ENCODE data around the gene C1orf167.

C1orf167 gene, protein sequence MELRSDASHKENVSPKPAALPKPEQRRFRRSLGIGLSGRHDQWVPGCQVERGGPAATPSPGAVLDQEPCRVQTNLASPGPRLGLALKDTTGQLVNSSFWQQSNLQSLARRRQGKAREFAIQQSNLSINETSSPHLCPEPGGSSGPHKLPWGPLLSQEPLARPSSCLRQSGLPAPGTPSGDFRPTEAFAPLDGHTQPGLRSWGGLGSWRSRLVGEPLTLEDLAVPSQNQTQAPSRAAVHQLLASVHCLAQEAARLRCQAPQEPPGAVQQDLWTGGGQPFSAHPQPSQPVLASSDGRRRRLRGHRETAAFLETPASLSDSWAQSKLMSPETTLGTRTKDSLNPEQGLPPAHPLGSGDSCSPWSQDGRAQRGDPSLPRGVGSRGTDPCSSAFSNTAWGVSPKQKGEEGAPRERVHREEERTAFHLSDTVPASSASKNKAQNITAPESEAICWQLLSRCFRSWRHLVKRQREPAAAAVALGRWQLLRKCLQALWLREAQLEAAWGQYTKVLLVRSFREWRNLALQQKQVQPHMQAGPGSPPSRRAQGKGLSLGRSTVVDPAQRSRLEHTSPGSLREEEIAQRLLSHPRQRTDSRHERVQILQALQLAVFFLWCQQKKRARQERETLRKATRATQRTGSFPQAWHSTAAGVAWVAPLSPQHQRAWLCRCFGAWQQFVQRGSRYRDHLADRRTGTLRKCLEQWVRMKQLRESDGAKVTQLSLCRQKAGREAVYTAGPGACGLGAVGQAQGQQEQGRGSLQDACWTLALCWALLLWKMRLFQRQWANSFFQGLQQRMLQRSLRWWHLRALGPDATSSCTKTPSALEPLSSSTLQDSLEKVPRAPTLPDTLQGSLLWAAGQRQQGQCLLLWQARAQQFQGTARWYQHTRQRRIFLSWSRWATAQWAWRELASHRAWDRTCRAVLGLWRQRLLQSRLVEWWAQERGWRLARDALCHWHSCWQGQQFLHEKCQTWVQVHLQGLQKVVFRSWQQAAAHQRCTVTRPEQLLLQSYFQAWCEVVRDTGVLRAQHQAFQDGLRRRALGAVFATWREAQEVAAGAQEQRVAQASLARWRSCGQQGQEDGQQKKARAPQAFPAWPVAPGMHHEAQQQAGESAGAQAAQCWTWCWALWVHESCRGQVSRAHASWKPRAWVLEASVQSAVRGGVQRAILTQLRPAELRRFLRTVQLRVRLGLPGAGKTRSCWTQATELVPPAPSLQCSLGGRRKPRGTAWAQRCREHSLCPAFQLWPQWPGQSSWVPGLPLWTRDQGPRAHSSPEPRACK (N-terminal part only)

DNA sequence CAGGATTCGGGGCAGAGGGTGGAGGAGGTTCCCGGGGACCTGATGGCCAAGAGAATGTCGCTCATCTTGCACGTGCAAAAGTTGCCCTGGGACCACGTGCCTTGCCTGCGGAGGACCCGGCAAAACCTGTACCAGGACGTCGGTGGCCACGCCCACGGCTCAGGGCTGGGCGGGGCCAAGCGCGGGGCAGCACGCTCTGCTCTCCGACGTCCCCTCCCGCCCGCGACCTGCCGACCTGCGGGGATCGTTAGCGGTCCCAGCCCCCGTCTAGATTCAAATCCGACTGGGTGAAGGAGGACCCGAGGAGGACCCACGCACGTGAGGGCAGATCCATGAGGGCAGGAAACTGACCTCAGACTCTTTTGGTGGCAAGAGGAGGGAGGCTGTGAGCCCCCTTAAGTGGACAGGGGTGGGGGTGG lies at the start of gene C1orf167:
TSS of gene C1orf167 (plus strand) at position 206 of the 419 bp plus-strand sequence. CDS start 2,208 bp downstream, outside the sequence.
- DNase-seq, result no peak

DNA sequence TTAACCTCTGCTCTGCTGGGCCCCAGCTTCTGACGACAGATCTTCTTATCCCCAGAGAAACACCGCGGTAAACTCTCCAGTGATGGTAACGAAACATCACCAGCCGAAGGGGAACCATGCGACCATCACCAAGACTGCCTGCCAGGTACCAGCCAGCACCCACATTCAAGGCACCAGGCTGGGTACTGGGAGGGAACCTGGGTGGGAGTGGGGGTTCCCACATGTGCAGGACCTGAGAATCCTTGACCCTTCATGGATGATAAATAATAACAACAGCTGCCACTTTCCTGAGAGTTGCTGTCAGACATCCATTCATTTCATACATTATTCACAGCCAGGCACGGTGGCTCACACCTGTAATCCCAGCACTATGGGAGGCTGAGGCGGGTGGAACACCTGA lies 49.7 kb upstream of the C1orf167 start:
- DNase-seq, result no peak

DNA sequence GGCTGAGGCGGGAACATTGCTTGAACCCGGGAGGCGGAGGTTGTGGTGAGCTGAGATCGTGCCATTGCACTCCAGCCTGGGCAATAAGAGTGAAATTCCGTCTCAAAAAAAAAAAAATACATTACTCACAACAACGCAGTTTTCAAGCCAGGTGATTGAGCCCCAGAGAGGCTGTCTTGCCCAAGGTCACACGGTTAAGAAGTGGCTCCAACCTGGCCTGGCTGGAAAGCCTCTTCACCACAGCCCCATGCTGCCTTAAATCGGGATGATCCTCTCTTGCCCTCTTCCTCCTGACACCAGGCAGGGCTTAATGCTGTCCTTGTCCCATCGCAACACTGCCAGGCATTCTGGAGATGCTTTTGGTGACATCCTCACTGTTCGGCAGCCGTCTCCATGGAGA lies 48.9 kb upstream of the C1orf167 start:
- no peak for DNase-seq

DNA sequence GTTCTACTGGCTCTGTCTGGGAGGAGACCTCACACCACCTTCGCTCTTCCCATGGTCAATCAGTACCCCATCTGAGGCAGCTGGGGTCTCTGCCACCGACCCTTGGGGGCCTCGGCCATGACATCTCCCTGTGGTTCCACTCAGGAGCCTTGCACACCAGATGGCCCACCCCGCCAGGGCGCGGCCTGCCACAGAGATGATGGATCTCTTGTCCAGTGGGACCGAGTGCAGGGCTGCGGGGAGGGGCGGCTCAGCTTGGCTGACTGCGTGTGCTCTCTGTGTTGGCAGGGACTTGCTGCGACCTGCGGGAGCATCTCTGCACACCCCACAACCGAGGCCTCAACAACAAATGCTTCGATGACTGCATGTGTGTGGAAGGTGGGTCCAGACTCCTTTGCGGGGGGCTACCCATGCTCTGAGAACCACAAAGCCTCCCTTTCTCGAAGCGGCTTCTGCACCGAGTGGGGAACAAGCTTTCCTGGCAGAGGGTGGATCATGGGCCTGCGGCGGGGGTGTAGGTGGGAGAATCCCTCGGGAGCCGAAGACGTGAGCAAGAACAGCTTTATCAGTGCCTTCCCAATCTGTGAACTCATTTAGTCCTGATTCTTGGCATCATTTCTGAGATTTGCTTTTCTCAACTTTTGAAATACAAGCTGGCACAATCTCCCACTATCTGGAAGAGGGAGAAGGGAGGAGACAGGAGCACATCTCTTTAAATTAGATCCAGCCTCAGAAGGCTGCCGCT lies 47.0 kb upstream of the C1orf167 start:
- DNase-seq, result no peak

DNA sequence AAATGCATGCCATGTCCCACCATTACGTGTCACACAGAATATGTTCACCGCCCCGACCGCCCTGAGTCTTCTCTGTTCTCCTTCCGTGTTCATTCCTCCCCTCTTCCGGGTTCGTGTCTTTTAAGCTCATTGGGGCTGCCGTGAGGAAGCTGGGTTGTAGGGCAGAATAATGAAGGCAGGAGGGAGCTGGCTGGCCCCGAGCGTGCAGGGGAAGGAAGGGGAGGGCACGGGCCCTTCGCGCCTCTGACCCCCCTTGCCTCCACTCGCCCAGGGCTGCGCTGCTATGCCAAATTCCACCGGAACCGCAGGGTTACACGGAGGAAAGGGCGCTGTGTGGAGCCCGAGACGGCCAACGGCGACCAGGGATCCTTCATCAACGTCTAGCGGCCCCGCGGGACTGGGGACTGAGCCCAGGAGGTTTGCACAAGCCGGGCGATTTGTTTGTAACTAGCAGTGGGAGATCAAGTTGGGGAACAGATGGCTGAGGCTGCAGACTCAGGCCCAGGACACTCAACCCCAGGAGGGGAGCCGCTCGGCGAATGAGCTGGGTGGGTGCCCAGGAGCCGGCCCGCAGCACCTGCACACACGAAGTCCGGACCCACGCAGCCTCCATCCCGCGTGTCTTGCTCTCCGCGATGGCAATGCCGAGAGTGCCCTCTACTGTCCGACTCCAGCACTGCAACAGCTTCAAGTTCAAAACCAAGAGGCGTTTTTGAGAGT lies 42.5 kb upstream of the C1orf167 start:
- DNase-seq, result no peak

DNA sequence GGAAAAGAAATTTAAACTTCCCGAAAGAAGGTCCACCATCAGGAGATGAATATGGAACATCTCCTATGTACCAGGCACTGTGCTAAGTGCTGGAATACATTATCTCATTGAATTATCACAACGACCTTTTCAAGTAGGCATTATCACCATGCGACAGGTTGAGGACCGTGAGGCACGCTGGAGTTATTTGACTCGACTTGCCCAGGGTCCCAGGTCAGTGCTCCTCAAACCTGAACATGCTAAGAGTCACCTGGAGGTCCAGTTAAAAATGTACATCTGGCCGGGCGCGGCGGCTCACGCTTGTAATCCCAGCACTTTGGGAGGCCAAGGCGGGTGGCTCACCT lies 42.0 kb upstream of the C1orf167 start:
- DNase-seq, result no peak

DNA sequence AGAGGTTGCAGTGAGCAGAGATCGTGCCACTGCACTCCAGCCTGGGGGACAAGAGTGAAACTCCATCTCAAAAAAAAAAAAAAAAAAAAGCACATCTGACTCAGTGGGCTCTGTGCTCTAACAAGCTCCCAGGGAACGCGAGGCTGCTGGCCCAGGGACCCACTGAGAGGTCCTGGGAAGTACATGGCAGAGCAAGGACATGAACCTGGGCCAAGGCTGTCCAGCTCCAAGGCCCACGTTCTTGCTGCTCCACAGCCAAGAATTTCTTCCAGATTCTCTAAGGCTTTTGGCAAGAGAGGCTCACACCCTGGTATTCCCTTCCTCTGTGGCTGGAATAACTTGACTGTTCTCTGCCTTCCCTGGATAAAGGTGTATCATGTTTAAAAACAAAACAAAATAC lies 41.5 kb upstream of the C1orf167 start:
- no peak for DNase-seq

DNA sequence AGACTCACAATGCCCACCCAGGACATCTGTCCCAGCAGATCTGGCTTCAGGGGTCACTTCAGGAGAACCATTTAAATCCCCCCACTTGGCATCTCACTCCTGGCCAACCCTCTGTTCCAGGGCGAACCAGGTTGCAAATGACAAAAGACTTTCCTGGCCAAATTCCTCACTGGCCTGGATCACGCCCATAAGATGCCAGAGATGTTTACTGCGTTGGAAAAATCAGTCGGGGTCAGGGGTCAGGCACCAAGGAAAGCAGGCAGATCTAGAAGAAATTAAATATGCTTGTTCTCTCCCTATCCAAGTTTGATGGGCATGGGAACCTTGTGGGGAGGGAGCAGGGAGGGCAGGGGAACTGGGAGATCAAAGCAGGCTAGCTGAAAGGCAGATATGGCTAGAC lies 40.7 kb upstream of the C1orf167 start:
- no peak for DNase-seq

DNA sequence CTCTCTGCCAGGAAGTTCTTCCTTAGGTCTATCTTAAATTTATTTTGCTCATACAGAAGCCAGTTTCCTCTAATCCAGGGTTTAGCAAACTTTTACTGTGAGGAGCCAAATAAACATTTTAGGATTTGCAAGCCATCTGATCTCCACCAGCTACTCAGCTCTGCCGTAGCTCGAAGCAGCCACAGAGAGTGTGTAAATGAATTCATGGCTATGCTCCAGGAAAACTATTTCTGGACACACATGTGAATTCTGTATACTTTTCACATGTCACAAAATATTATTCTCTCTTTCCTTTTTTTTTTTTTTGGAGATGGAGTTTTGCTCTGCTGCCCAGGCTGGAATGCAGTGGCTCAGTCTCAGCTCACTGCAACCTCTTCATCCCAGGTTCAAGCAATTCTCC lies 39.5 kb upstream of the C1orf167 start:
- no peak for DNase-seq

DNA sequence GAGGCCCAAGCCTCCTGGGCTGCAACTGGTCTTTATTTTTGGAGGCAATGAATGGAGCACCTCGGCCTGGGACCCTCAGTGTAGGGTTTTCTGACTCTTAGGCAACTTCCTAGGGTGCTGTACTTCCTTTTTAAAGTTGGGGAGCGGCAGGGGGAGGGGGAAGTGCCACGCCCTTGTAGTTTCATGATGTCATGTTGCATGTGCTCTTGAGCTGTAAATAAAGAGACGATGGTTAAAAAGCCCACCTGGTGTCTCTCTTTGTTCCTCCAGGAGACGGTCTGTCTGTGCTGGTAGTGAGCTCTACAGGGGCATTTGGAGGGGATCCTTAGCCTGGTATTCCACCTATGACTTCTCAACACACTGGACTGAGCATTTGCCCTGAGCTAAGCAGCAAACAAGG lies 36.4 kb upstream of the C1orf167 start:
- DNase-seq, result no peak

DNA sequence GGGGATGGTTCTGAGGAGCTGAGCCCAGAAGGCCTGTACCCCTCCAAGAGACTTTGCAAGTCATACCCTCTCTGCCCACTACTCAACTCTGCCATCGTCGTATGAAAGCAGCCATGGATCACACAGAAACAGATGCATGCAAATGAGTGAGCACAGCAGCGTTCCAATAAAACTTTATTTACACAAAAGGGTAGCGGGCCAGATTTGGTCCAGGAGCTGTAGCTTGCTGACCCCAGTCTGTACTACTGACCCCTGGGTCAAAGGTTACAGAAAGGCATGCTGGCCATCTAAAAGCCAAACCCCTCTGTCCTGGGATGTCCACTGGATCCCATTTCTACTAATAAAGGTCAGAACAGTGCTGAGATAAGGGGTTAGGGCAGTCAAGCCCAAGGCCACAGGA lies 34.9 kb upstream of the C1orf167 start:
- DNase-seq, result no peak

DNA sequence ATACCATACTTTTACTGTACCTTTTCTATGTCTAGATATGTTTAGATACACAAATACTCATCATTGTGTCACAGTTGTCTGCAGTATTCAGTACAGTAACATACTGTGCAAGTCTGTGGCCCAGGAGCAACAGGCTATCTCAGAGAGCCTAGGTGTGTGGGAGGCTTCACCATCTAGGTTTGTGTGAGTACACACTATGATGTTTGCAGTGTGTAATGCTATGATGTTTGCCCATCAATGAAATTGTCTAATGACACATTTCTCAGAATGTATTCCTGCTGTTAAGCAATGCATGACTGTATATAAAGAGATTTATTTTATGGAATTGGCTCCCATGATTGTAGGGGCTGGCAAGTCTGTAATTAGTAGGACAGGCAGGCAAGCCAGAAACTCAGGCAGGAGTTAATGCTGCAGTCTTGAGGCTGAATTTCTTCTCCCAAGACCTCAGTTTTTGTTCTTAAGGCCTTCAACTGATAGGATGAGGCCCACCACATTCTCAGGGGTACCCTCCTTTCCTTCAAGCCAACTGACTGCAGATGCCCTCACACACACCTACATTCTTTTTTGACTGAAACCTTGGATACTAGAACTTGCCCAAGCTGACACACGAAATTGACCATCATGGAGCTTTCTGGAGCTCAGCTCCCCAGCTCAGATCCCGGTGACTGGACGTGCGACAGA lies 33.7 kb upstream of the C1orf167 start:
- no peak for DNase-seq

DNA sequence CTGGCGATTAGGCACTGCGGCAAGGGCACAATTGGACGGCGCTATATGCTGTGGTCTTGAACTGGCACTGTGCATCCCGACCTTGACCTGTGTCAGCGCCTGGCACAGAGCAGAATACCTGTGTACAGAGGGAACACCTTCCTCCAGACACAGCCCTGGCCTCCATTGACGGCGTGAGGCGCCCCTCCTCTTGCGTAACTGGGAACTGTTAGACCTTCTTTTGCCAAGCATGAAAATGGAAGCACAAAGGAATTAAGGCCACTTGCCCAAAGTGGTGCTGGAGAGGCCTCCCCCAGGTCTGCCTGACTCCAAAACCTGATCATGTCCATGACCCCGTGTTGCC lies 32.9 kb upstream of the C1orf167 start:
- no peak for DNase-seq

DNA sequence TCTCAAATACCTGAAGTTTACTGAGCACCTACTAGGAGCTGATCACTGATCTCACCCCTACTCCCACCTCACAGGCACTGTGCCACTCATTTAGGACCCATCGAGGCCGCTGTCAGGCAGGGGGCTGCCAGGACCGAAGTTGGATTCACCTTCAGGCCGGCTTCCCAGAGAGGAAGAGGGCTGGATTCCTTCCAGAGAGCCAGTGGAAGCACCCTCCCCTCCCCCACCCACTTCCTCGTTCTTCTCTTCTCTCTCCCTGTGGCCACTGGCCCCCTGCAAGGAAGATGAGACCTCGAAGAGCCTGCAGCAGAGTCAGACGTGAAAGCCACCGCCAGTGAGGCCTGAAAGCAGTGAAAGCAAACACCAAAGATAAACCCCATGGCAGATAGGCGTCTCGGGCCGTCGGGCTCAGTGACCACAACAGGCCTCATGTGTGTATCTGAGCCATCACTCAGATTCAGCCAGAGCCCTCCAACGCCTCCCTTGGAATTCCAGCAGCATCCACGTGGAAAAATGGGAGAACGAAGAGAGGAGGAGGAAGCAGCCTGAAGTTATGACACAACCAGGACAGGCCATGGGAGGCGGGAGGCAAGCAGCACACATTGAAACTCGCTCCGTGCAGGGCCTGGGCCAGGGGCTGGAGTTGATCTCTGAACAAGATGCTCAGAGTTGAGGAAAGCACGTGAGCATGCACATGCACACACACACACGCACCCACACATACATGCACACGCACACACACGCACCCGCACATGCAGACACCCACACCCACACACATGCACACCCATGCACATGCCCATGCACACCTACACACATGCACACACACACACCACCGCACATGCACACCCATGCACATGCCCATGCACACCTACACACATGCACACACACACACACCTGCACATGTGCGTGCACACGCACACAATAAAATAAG lies 32.2 kb upstream of the C1orf167 start:
- no peak for DNase-seq

DNA sequence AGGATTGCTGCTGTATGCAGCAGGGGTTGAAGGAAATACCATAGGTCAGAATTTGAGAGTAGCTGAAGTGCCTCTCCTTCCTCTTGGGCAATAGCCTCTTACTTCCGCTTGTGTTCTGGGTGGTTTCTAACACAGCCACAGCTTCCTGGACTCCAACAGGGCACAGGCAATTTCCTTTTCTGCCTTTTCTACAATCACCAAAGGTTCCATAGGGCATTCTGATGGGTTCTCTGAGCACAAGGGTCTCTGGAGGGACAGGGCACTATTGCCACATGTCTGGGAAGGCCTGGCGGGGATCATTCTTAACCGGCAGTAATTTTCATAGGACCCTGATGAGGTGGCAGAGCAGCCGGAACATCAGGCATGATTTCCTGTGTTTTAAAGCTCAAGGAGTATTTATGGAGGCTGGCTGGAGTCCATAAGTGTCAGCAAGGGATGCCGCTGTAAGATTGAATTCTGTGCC lies 31.5 kb upstream of the C1orf167 start:
- no peak for DNase-seq

DNA sequence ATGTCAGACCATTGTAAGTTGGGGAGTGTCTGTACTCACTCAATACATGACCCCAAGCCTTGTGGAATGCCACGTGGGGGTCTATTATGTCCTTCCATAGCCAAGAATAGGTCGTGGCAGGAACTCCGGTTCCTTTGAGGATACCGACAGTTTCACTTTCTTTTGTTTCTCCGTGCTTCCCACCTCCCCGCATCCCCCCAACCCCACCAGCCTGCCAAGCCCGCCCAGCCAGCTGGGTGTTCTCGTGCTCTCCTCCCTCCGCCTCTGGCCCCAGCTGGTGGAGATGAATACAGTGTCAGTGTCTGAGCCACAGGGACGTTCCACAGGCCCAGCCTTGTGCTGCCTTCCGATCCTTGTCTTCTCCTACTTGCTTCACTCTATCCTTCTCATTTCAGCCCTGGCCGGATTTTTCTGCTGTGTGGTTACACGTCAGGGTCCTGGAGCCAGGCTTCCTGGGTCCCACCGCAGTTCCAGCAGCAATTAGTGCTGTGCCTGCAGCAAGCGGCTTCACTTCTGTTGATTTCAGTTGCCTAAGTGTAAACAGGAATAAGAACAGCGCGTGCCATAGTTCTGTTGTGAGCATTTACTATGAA lies 30.2 kb upstream of the C1orf167 start:
- DNase-seq, result peak; percentile 80

DNA sequence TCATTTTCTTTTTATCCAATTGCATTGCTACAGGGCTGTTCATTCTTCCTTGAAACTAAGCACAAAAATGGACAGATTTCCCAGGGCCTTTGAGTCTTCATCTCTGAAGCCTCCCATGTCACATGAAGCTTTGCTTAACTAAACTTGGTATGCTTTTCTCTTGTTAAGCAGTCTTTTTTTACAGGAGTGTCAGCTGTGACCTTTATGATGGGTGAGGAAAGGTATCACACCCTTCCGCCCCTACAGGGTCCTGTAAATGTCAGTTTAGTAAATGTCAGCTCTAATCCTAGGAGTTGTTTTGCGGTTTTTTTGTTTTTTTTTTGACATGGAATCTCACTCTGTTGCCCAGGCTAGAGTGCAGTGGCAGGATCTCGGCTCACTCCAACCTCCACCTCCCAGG lies 28.7 kb upstream of the C1orf167 start:
- DNase-seq, result no peak

DNA sequence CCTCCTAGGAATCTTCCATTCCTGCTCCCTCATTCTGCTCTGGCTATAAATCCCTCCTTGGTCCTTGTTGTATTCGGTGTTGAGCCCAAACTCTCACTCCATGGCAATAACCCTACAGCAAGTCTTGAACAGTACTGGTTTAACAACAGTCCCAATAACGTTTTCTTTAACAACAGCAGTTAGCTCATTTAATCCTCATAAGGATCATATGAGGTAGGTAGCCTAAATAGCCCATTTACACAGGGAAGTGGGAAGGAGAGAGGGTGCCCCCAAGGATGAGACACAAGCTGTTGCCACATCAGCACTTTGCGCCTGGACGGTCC lies 26.5 kb upstream of the C1orf167 start:
- no peak for DNase-seq

DNA sequence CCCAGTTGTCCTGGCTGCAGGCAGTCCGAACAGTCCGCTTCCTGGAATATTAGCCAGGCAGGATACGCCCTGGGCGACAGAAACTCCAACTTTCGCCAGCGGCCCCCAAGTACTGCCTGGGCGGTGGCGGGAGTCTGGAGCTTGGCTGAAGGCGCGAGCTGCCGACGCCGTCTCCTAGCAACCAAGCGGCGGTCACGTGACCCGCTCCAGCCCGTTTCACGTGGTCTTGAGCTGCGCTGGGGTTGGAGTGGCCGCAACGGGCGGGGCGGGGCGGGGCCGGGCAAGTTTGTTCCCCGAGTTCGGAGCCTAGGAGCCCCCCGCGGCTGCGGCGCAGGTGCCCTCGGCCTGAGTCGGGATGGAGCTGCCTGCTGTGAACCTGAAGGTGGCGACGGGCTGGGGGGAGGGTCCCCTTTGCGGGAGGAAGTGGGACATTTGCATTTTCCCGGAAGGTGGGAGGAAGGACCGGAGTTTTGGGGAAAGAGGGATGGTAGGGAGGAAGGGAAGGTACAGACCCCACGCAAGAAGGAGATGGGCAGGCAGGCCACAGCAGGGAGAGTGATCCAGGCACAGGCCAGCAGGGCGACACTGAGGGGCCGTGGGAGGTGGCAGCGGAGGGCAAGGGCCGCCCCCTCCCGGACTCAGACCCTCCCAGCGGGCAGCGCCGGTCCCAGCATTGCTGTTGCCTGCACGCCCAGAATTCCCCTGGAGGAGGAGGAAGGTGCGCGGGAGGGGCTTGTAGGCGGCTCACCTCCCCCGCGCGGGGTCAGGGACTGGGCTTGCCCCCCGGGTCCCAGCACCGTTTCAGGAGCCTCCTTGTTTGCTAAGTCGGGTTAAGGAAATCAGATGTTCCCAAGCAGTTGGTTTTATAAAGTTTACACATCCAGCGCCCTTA lies 25.9 kb upstream of the C1orf167 start, which contains the start of gene AGTRAP:
TSS of gene AGTRAP (plus strand) at position 283 of the 892 bp plus-strand sequence. CDS start at position 356, 73 bp downstream.
- no peak for DNase-seq

Data from NCI-H1694 (cell line).